Urinary bladder (tissue), 4 donors: ENCODE results near the gene FRMD4A. TPM values are rescaled to one million over a fixed set of nuclear protein-coding genes. Genes with fewer than 3 reads are reported as not detected.

ENCODE experiments used
- DNase-seq: peaks from one replicate; pipeline ENCODE4 v3.0.0-alpha.2; 2015; ENCODE audit errors: extremely low spot score
- H3K27ac ChIP-seq: one replicate; pipeline ENCODE4 v1.5.1; 2013; ENCODE audit warnings: low read depth, mild to moderate bottlenecking, moderate library complexity
- H3K36me3 ChIP-seq: one replicate; pipeline ENCODE4 v1.6.1; 2013; ENCODE audit warnings: mild to moderate bottlenecking, moderate library complexity; ENCODE audit not compliant: insufficient read depth
- H3K4me1 ChIP-seq: one replicate; pipeline ENCODE4 v1.6.1; 2013; ENCODE audit warnings: mild to moderate bottlenecking, moderate library complexity; ENCODE audit not compliant: insufficient read depth
- H3K4me3 ChIP-seq: one replicate; pipeline ENCODE4 v1.5.1; 2013; ENCODE audit warnings: low read depth, low read length
- WGBS: extraction: QIAGEN DNeasy Blood & Tissue Kit; methylation state at CpG from one replicate; pipeline ENCODE4 v1.1.7; 2013; 5-methylcytosine and 5-hydroxymethylcytosine counted together
- polyA plus RNA-seq: library from polyadenylated mRNA; stranded (reverse); fragments of 200-250 nt; gene quantifications from one replicate; pipeline ENCODE4 v1.2.3, GENCODE V29; 2013
- total RNA-seq: library from RNA; depleted of rRNA; stranded (reverse); fragments of >200 nt; gene quantifications from one replicate; pipeline ENCODE4 v1.2.3, GENCODE V29; 2014
- donor health status: healthy with polysubstance abuse.
- donor health status: healthy.

Gene FRMD4A
- total and polyA plus RNA-seq, 2 donors, result 15.1 to 32.9 TPM

GRCh38 chr10:14123139-14123538 is 207.6 kb downstream of the FRMD4A start:
- no peak overlapping the region for H3K27ac ChIP-seq
- no peaks in the 10 kb centered on the region for H3K4me1 ChIP-seq
- no peak overlapping the region for H3K4me3 ChIP-seq
- no peak for DNase-seq
- 89% methylated on average over 5 of the region's 5 CpGs for WGBS
- H3K36me3 ChIP-seq, result no peaks in the 10 kb centered on the region

GRCh38 chr10:14120812-14121211 is 209.9 kb downstream of the FRMD4A start:
- DNase-seq, result no peak
- WGBS, result 80% methylated on average over 2 of the region's 2 CpGs
- no peak overlapping the region for H3K4me3 ChIP-seq
- H3K36me3 ChIP-seq, result no peaks in the 10 kb centered on the region
- no peaks in the 10 kb centered on the region for H3K4me1 ChIP-seq
- H3K27ac ChIP-seq, result no peak overlapping the region

- H3K4me3 ChIP-seq, result no peak overlapping the region
- 88% methylated on average over 4 of the region's 4 CpGs for WGBS
- DNase-seq, result no peak
- H3K36me3 ChIP-seq, result no peaks in the 10 kb centered on the region
- no peaks in the 10 kb centered on the region for H3K4me1 ChIP-seq
- H3K27ac ChIP-seq, result no peak overlapping the region
Measured at GRCh38 chr10:14118953-14119352, 211.8 kb downstream of the FRMD4A start.

- DNase-seq, result no peak
- Histone ChIP-seq H3K27ac (no peak overlapping the region), H3K4me1 (no peaks in the 10 kb centered on the region), H3K36me3 (no peaks in the 10 kb centered on the region), H3K4me3 (no peak overlapping the region)
Measured at GRCh38 chr10:14116837-14117236, 213.9 kb downstream of the FRMD4A start.

- 89% methylated on average over 8 of the region's 8 CpGs for WGBS
- no peak overlapping the region for H3K27ac ChIP-seq
Measured at GRCh38 chr10:14116021-14116420, 214.7 kb downstream of the FRMD4A start.

GRCh38 chr10:14114791-14115190 is 215.9 kb downstream of the FRMD4A start:
- Histone ChIP-seq H3K4me3 (no peak overlapping the region), H3K27ac (no peak overlapping the region), H3K36me3 (no peaks in the 10 kb centered on the region), H3K4me1 (no peaks in the 10 kb centered on the region)
- no peak for DNase-seq
- WGBS, result 78% methylated on average over 2 of the region's 2 CpGs

More at GRCh38 chr10:14116021-14116420, 214.7 kb downstream of the FRMD4A start:
- H3K4me1 ChIP-seq, result no peaks in the 10 kb centered on the region
- DNase-seq, result no peak
- no peak overlapping the region for H3K4me3 ChIP-seq
- no peaks in the 10 kb centered on the region for H3K36me3 ChIP-seq

- H3K36me3 ChIP-seq, result no peaks in the 10 kb centered on the region
- no peak overlapping the region for H3K27ac ChIP-seq
- 90% methylated on average over 5 of the region's 5 CpGs for WGBS
- H3K4me3 ChIP-seq, result no peak overlapping the region
- no peak for DNase-seq
- no peaks in the 10 kb centered on the region for H3K4me1 ChIP-seq
Measured at GRCh38 chr10:14112056-14112455, 218.7 kb downstream of the FRMD4A start.

GRCh38 chr10:14111208-14111607 is 219.5 kb downstream of the FRMD4A start:
- Histone ChIP-seq H3K4me1 (no peaks in the 10 kb centered on the region), H3K36me3 (no peaks in the 10 kb centered on the region), H3K27ac (no peak overlapping the region), H3K4me3 (no peak overlapping the region)
- no peak for DNase-seq
- WGBS, result 62% methylated on average over 1 of the region's 1 CpG

GRCh38 chr10:14106828-14107227 is 223.9 kb downstream of the FRMD4A start:
- H3K4me1 ChIP-seq, result no peaks in the 10 kb centered on the region
- no peak for DNase-seq
- 95% methylated on average over 3 of the region's 3 CpGs for WGBS

GRCh38 chr10:14102056-14102455 is 228.7 kb downstream of the FRMD4A start:
- no peak for DNase-seq
- Histone ChIP-seq H3K36me3 (no peaks in the 10 kb centered on the region), H3K4me3 (no peak overlapping the region), H3K4me1 (no peaks in the 10 kb centered on the region), H3K27ac (no peak overlapping the region)
- WGBS, result 85% methylated on average over 8 of the region's 8 CpGs

More at GRCh38 chr10:14106828-14107227, 223.9 kb downstream of the FRMD4A start:
- Histone ChIP-seq H3K36me3 (no peaks in the 10 kb centered on the region), H3K4me3 (no peak overlapping the region), H3K27ac (no peak overlapping the region)

- Histone ChIP-seq H3K4me3 (no peak overlapping the region), H3K27ac (no peak overlapping the region), H3K4me1 (no peaks in the 10 kb centered on the region), H3K36me3 (no peaks in the 10 kb centered on the region)
- 73% methylated on average over 8 of the region's 8 CpGs for WGBS
- DNase-seq, result no peak
Measured at GRCh38 chr10:14099885-14100284, 230.8 kb downstream of the FRMD4A start.

- H3K4me3 ChIP-seq, result no peak overlapping the region
- H3K4me1 ChIP-seq, result no peaks in the 10 kb centered on the region
- no peak for DNase-seq
- H3K36me3 ChIP-seq, result no peaks in the 10 kb centered on the region
- 48% methylated on average over 14 of the region's 14 CpGs for WGBS
- H3K27ac ChIP-seq, result no peak overlapping the region
Measured at GRCh38 chr10:14093730-14094484, 236.8 kb downstream of the FRMD4A start.

- Histone ChIP-seq H3K4me1 (no peaks in the 10 kb centered on the region), H3K27ac (no peak overlapping the region), H3K36me3 (no peaks in the 10 kb centered on the region), H3K4me3 (no peak overlapping the region)
- no peak for DNase-seq
- 90% methylated on average over 5 of the region's 5 CpGs for WGBS
Measured at GRCh38 chr10:14092799-14093198, 237.9 kb downstream of the FRMD4A start.

- H3K4me3 ChIP-seq, result no peak overlapping the region
- no peak for DNase-seq
- no peaks in the 10 kb centered on the region for H3K4me1 ChIP-seq
- no peaks in the 10 kb centered on the region for H3K36me3 ChIP-seq
- 84% methylated on average over 17 of the region's 17 CpGs for WGBS
- H3K27ac ChIP-seq, result no peak overlapping the region
Measured at GRCh38 chr10:14089556-14090292, 241.0 kb downstream of the FRMD4A start.
